Esophagus mucosa (tissue), 1 donor: Measurements from ENCODE around the gene TBX5. TPM values are rescaled to one million over a fixed set of nuclear protein-coding genes. Genes with fewer than 3 reads are reported as not detected.

Experiments used
- ATAC-seq: fragments of 200-7000 bp; cut with Tn5 transposase; one replicate; pipeline ENCODE4 v1.9.1; 2020
- total RNA-seq: library from RNA; stranded (reverse); gene quantifications from one replicate; pipeline ENCODE4 v1.2.4, GENCODE V29; 2023
- donor health status: DM: yes; HTN: yes; CAD: no.

TBX5 gene
- total RNA-seq, 1 donor from 2014 or later = 0.48 TPM

- ATAC-seq = no peak
Measured at GRCh38 chr12:114430306-114430705, 24.4 kb upstream of the TBX5 start.

GRCh38 chr12:114425031-114425626 is 19.2 kb upstream of the TBX5 start:
- ATAC-seq = no peak

GRCh38 chr12:114420944-114421335 is 15.0 kb upstream of the TBX5 start:
- no peak for ATAC-seq

- ATAC-seq = no peak
Measured at GRCh38 chr12:114420182-114420943, 14.4 kb upstream of the TBX5 start.

GRCh38 chr12:114416028-114416427 is 10.1 kb upstream of the TBX5 start:
- no peak for ATAC-seq

- ATAC-seq = no peak
Measured at GRCh38 chr12:114415525-114415868, 9.6 kb upstream of the TBX5 start.

- no peak for ATAC-seq
Measured at GRCh38 chr12:114414866-114415524, 9.1 kb upstream of the TBX5 start.

GRCh38 chr12:114414031-114414865 is 8.3 kb upstream of the TBX5 start:
- ATAC-seq = no peak

GRCh38 chr12:114412825-114413749 is 7.1 kb upstream of the TBX5 start:
- ATAC-seq = no peak

GRCh38 chr12:114412307-114412706 is 6.4 kb upstream of the TBX5 start:
- no peak for ATAC-seq

GRCh38 chr12:114411071-114411837 is 5.3 kb upstream of the TBX5 start:
- ATAC-seq = no peak

- no peak for ATAC-seq
Measured at GRCh38 chr12:114409852-114410600, 4.1 kb upstream of the TBX5 start.

GRCh38 chr12:114408886-114409851 is 3.2 kb upstream of the TBX5 start:
- no peak for ATAC-seq

GRCh38 chr12:114408471-114408885 is 2.5 kb upstream of the TBX5 start:
- no peak for ATAC-seq

- ATAC-seq = no peak
Measured at GRCh38 chr12:114407842-114408411, 2.0 kb upstream of the TBX5 start.

GRCh38 chr12:114406984-114407841 is 1.3 kb upstream of the TBX5 start:
- ATAC-seq = no peak

- ATAC-seq = no peak
Measured at GRCh38 chr12:114406316-114406983, 506 bp upstream of the TBX5 start.
